Neural cell (in vitro differentiated cells): ENCODE data around the gene PPAN. TPM values are rescaled to one million over a fixed set of nuclear protein-coding genes. Genes with fewer than 3 reads are reported as not detected.

Experiments
- H2AFZ ChIP-seq: fragments of 200-600, 300-800 bp; sonication (generic), shearing (Covaris generic); 2 replicates; pipeline ENCODE4 v1.6.0; 2014; ENCODE audit warnings: low read depth, mild to moderate bottlenecking, antibody characterized with exemption, low read length, moderate library complexity
- H3F3A ChIP-seq: fragments of 200-600 bp; shearing (Covaris generic); 2 replicates; pipeline ENCODE4 v1.6.1; 2016; ENCODE audit warnings: mild to moderate bottlenecking, moderate library complexity, mixed read lengths, antibody characterized with exemption, low read length; ENCODE audit not compliant: insufficient read depth, poor library complexity, severe bottlenecking
- H3K27ac ChIP-seq: fragments of 200-600, 300-800 bp; sonication (generic), shearing (Covaris generic); 2 replicates; pipeline ENCODE4 v1.5.1; 2014; ENCODE audit warnings: mild to moderate bottlenecking, low read length, moderate library complexity
- H3K27me3 ChIP-seq: fragments of 300-800, 200-600 bp; sonication (generic), shearing (Covaris generic); 2 replicates; pipeline ENCODE4 v1.6.0; 2014; ENCODE audit warnings: mild to moderate bottlenecking, low read depth, low read length, moderate library complexity; ENCODE audit not compliant: insufficient read depth
- H3K36me3 ChIP-seq: fragments of 300-800, 200-600 bp; sonication (generic), shearing (Covaris generic); 2 replicates; pipeline ENCODE4 v1.5.1; 2014; ENCODE audit warnings: mild to moderate bottlenecking, antibody characterized with exemption, low read length, moderate library complexity; ENCODE audit not compliant: insufficient read depth
- H3K4me2 ChIP-seq: fragments of 300-800, 200-600 bp; sonication (generic), shearing (Covaris generic); 2 replicates; pipeline ENCODE4 v1.6.0; 2014; ENCODE audit warnings: mild to moderate bottlenecking, low read length
- H3K4me3 ChIP-seq: fragments of 300-800, 200-600 bp; sonication (generic), shearing (Covaris generic); 2 replicates; pipeline ENCODE4 v1.5.1; 2014; ENCODE audit warnings: mild to moderate bottlenecking, low read length, moderate library complexity
- H3K79me2 ChIP-seq: fragments of 200-600 bp; shearing (Covaris generic); replicated peaks from 2 replicates; pipeline ENCODE4 v1.6.0; 2014; ENCODE audit warnings: mild to moderate bottlenecking, low read length, moderate library complexity; ENCODE audit not compliant: insufficient read depth
- H3K9ac ChIP-seq: fragments of 300-800, 200-600 bp; sonication (generic), shearing (Covaris generic); 2 replicates; pipeline ENCODE4 v1.6.1; 2016; ENCODE audit warnings: mild to moderate bottlenecking, low read length, mixed read lengths
- H3K9me2 ChIP-seq: fragments of 200-600 bp; shearing (Covaris generic); 2 replicates; pipeline ENCODE4 v1.6.1; 2016; ENCODE audit warnings: mild to moderate bottlenecking, low read length, mixed read lengths; ENCODE audit not compliant: insufficient read depth
- H3K9me3 ChIP-seq: fragments of 200-600, 300-800 bp; sonication (generic), shearing (Covaris generic); 2 replicates; pipeline ENCODE4 v1.6.1; 2016; ENCODE audit warnings: mild to moderate bottlenecking, mixed run types, low read length, moderate library complexity, mixed read lengths
- H4K20me1 ChIP-seq: fragments of 200-600 bp; shearing (Covaris generic); 2 replicates; pipeline ENCODE4 v1.6.1; 2016; ENCODE audit warnings: mild to moderate bottlenecking, mixed run types; ENCODE audit not compliant: insufficient read depth
- CTCF ChIP-seq: fragments of 450-650 bp; IDR thresholded peaks from 2 replicates; pipeline ENCODE4 v1.5.1; 2014; ENCODE audit warnings: antibody characterized with exemption, mild to moderate bottlenecking, moderate library complexity; ENCODE audit not compliant: poor library complexity, severe bottlenecking
- EP300 ChIP-seq: fragments of 450-650 bp; conservative IDR thresholded peaks from 2 replicates; pipeline ENCODE4 v1.6.1; 2014; ENCODE audit warnings: antibody characterized with exemption, mild to moderate bottlenecking, moderate library complexity; ENCODE audit not compliant: poor library complexity, severe bottlenecking
- EZH2 ChIP-seq: fragments of 200-600, 300-800 bp; shearing (Covaris generic), sonication (generic); IDR thresholded peaks from 2 replicates; pipeline ENCODE4 v1.6.1; 2014; ENCODE audit warnings: antibody characterized with exemption, low read length, borderline replicate concordance, mild to moderate bottlenecking; ENCODE audit not compliant: insufficient read depth, poor library complexity, severe bottlenecking
- MXI1 ChIP-seq: fragments of 450-650 bp; conservative IDR thresholded peaks from 2 replicates; pipeline ENCODE4 v1.6.1; 2014; ENCODE audit warnings: antibody characterized with exemption, mild to moderate bottlenecking; ENCODE audit not compliant: poor library complexity, severe bottlenecking
- POLR2AphosphoS5 ChIP-seq: IDR thresholded peaks from 2 replicates; pipeline ENCODE4 v1.6.1; 2012
- RAD21 ChIP-seq: fragments of 450-650 bp; conservative IDR thresholded peaks from 2 replicates; pipeline ENCODE4 v1.6.1; 2014; ENCODE audit warnings: antibody characterized with exemption, mild to moderate bottlenecking, moderate library complexity
- REST ChIP-seq: IDR thresholded peaks from 2 replicates; pipeline ENCODE4 v1.6.1; 2012; ENCODE audit warnings: borderline replicate concordance
- SMC3 ChIP-seq: fragments of 450-650 bp; conservative IDR thresholded peaks from 2 replicates; pipeline ENCODE4 v1.6.1; 2014; ENCODE audit warnings: antibody characterized with exemption, mild to moderate bottlenecking, moderate library complexity; ENCODE audit not compliant: poor library complexity
- TAF1 ChIP-seq: IDR thresholded peaks from 2 replicates; pipeline ENCODE4 v1.6.1; 2012; ENCODE audit warnings: low read depth
- polyA plus RNA-seq: library from polyadenylated mRNA; depleted of rRNA; stranded (reverse); fragments of >200 nt; gene quantifications from 2 replicates; pipeline ENCODE4 v1.2.3, GENCODE V29; 2014

Gene PPAN
- polyA plus RNA-seq, 1 donor from 2014 or later, result 13.9 TPM

- Histone ChIP-seq H3K27ac (no peak overlapping the region), H2AFZ (no peak overlapping the region), H4K20me1 (no peaks in the 10 kb centered on the region), H3K79me2 (peaks cover under 1% of the 10 kb centered on the region), H3K9me3 (no peaks in the 10 kb centered on the region), H3K9me2 (no peaks in the 10 kb centered on the region), H3K36me3 (no peaks in the 10 kb centered on the region), H3K4me2 (no peak overlapping the region), H3K4me3 (no peak overlapping the region), H3K27me3 (no peaks in the 10 kb centered on the region), H3F3A (no peaks in the 10 kb centered on the region), H3K9ac (no peak overlapping the region)
- TF ChIP-seq EZH2, result no peak
- TF ChIP-seq TAF1, result no peak
- TF ChIP-seq EP300, result no peak
- TF ChIP-seq POLR2AphosphoS5, result no peak
These were observed 18.3 kb downstream of the PPAN start for GRCh38 chr19:10124429-10124828.

- Histone ChIP-seq H3K27ac (no peak overlapping the region), H2AFZ (no peak overlapping the region), H3K4me3 (no peak overlapping the region), H3K9me3 (no peaks in the 10 kb centered on the region), H3K4me2 (no peak overlapping the region), H3K36me3 (no peaks in the 10 kb centered on the region), H3K9me2 (no peaks in the 10 kb centered on the region), H4K20me1 (no peaks in the 10 kb centered on the region), H3K9ac (no peak overlapping the region), H3K27me3 (no peaks in the 10 kb centered on the region), H3K79me2 (no peaks in the 10 kb centered on the region), H3F3A (no peaks in the 10 kb centered on the region)
- TF ChIP-seq REST (no peak), SMC3 (no peak), TAF1 (no peak), MXI1 (no peak), EP300 (no peak), RAD21 (no peak), POLR2AphosphoS5 (no peak), EZH2 (no peak), CTCF (no peak)
These were observed 20.1 kb downstream of the PPAN start for GRCh38 chr19:10126213-10126639.

GRCh38 chr19:10132905-10133304 is 26.7 kb downstream of the PPAN start:
- H2AFZ ChIP-seq, result no peak overlapping the region
- no peak overlapping the region for H3K27ac ChIP-seq
- no peak overlapping the region for H3K4me2 ChIP-seq
- H3K27me3 ChIP-seq, result no peaks in the 10 kb centered on the region
- H3K4me3 ChIP-seq, result no peak overlapping the region
- no peaks in the 10 kb centered on the region for H3F3A ChIP-seq
- no peak overlapping the region for H3K9ac ChIP-seq
- H4K20me1 ChIP-seq, result no peaks in the 10 kb centered on the region
- no peaks in the 10 kb centered on the region for H3K36me3 ChIP-seq
- no peaks in the 10 kb centered on the region for H3K79me2 ChIP-seq
- no peaks in the 10 kb centered on the region for H3K9me3 ChIP-seq
- no peak for TF ChIP-seq REST
- TF ChIP-seq TAF1, result no peak
- no peak for TF ChIP-seq EZH2
- TF ChIP-seq MXI1, result no peak
- no peak for TF ChIP-seq EP300
- TF ChIP-seq RAD21, result no peak
- TF ChIP-seq POLR2AphosphoS5, result no peak
- no peak for TF ChIP-seq CTCF
- no peak for TF ChIP-seq SMC3
- no peaks in the 10 kb centered on the region for H3K9me2 ChIP-seq
